Measurements from ENCODE around the gene FLAD1. TPM values are rescaled to one million over a fixed set of nuclear protein-coding genes. Genes with fewer than 3 reads are reported as not detected.
A peak's percentile ranks its signal among the peaks of the same experiment; 100 is the strongest.

FLAD1 gene
- total RNA-seq, 4 donors from 2014 or later, result 21.5 to 30.9 (median 29.5) TPM

DNA sequence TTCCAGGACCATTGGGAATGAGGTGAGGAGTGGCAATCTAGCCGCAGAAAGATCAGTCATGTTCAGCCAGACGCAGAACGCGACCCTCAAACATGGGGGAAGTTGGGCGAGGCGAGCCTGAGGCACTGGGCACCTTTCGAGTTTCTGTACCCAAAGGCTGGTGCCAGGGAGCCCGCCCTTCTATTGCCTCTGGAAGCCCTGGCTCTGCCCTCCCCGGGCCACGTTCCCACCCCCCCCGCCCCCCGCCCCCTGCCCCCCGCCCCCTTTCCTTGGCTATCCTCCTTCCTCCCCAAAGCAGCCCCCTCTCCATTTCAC, 17.2 kb downstream of the FLAD1 start:
- WGBS, 2 donors, result 0% methylated on average over 4 to 6 of the region's 13 CpGs
- Histone ChIP-seq H3K27me3 (no peaks in the 10 kb centered on the region), H3K4me1 (peaks cover 28 to 54% (median 38%) of the 10 kb centered on the region in 3 donors), H3K4me3 (peak overlapping the region; percentile 77 to 96 (median 86)), H3K36me3 (no peaks in the 10 kb centered on the region), H3K27ac (peak overlapping the region; percentile 97 to 99 (median 98)), H3K9me3 (no peaks in the 10 kb centered on the region)
- TF ChIP-seq, protein P1, sequence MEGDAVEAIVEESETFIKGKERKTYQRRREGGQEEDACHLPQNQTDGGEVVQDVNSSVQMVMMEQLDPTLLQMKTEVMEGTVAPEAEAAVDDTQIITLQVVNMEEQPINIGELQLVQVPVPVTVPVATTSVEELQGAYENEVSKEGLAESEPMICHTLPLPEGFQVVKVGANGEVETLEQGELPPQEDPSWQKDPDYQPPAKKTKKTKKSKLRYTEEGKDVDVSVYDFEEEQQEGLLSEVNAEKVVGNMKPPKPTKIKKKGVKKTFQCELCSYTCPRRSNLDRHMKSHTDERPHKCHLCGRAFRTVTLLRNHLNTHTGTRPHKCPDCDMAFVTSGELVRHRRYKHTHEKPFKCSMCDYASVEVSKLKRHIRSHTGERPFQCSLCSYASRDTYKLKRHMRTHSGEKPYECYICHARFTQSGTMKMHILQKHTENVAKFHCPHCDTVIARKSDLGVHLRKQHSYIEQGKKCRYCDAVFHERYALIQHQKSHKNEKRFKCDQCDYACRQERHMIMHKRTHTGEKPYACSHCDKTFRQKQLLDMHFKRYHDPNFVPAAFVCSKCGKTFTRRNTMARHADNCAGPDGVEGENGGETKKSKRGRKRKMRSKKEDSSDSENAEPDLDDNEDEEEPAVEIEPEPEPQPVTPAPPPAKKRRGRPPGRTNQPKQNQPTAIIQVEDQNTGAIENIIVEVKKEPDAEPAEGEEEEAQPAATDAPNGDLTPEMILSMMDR (IDR thresholded peaks at IDR 0.05), result no peak
- intact Hi-C loops (cut with DNase I), result no loop called here
- DNase-seq, result no peak

DNA sequence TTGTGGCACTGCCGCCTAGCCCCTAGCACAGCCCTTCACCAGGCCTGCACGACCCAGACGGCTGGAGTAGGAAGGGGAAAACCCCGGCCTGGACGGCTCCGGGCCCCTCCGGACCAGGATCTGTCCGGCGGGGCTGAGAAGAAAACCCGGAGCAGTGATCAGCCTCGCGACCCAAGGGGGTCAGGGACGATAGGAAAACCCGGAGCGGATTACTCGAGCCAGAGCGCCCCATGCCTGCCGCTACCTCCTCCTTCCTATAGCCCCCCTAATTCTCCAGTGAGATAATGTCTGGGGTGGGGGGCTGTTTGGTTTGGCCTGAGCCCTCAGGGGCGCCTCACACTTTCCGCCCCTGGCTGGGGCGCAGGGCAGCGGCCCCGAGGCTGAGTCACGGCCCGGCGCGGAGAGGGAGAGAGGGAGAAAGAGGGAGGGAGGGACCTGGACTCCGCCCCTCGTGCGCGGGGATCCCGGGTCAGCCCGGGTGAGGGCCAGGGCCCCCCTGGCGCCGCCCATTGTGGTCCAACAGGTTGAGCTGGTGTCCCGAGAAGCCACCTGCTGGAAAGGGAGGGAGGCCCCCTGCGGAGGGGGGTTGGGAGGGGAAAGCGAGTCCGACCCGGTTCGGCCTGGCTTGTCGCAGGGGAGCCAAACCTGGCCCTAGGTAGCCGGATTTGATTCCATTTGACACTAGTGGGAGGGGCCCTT, 17.7 kb downstream of the FLAD1 start:
- no peaks in the 10 kb centered on the region for H3K27me3 ChIP-seq
- peak in 3 of 4 donors; percentile 44 to 88 (median 77) for TF ChIP-seq POLR2A (IDR thresholded peaks at IDR 0.05)
- TF ChIP-seq, protein P1 (IDR thresholded peaks at IDR 0.05), result peak in 4 of 6 experiments; percentile 17 to 45 (median 24)
- DNase-seq, result no peak
- 0% methylated on average over 7 to 21 of the region's 43 CpGs for WGBS, 2 donors
- intact Hi-C loops (cut with DNase I), result no loop called here
- peak overlapping the region; percentile 77 to 96 (median 86) for H3K4me3 ChIP-seq
- H3K4me1 ChIP-seq, result peaks cover 33 to 54% (median 43%) of the 10 kb centered on the region in 3 donors
- H3K27ac ChIP-seq, result peak overlapping the region; percentile 97 to 99 (median 98)
- peaks cover 0 to 1% (median 0%) of the 10 kb centered on the region in 3 donors for H3K36me3 ChIP-seq
- no peaks in the 10 kb centered on the region for H3K9me3 ChIP-seq

DNA sequence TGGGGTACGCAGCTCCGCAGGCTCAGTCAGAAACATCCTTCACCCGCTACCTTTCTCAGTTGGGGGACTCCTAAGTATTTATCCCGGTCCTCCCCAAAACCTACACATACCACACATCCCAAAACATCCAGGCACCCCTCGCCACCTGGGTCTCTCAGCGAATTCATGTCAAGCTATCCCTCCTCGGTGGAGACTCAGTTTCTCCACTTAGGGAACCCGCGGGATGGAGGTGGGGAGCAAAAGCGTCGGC, 18.2 kb downstream of the FLAD1 start:
- no peak for DNase-seq
- intact Hi-C loops (cut with DNase I), result no loop called here
- Histone ChIP-seq H3K4me3 (peak overlapping the region; percentile 77 to 96 (median 86)), H3K4me1 (peaks cover 38 to 56% (median 48%) of the 10 kb centered on the region in 3 donors), H3K27ac (peak overlapping the region; percentile 97 to 99 (median 98)), H3K9me3 (no peaks in the 10 kb centered on the region), H3K27me3 (no peaks in the 10 kb centered on the region), H3K36me3 (peaks cover 0 to 6% (median 0%) of the 10 kb centered on the region in 3 donors)
- TF ChIP-seq, protein P1 (IDR thresholded peaks at IDR 0.05), result no peak
- no peak for TF ChIP-seq POLR2A (IDR thresholded peaks at IDR 0.05)
- WGBS, 2 donors, result 0% methylated on average over 4 to 6 of the region's 11 CpGs

DNA sequence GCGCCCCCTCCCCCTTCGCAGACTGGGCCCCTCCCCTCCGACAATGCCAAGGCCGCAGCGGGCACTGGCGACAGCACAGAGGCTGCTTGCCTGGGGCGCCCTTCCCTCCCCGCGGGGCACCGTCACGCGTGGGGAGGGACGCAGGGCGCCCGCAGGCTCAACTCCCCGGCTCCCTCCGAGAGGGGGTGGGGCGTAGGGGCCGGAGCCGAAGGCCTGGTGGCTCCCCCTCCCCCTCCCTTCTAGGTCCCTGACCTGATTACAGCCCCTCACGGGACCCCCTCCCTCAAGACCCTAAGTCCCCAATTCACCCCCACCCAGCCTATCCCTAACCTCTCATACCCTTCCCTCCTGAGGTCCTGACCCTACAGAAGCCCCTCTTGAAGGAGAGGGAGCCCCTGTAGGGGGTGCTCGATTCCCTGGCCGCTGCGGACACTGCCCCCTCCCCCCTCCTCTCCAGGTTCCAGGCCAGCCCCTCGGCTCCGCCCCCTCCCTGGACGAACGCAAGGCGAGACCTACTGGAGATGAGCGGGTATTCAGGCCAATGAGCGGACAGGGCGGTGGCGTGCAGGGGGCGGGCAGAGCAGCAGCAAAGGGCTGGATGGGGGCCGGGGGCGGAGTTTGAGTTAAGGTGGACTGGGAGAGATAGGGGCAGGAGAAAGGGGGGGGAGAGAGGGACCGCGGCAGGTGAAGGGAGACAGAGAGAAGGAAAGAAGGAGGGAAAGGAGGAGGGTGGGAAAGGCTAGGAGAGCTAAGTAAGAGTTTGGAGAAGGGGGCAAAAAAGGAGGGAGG, 18.7 kb downstream of the FLAD1 start:
- peak; percentile 96 for DNase-seq
- H3K9me3 ChIP-seq, result no peaks in the 10 kb centered on the region
- peaks cover 43 to 61% (median 53%) of the 10 kb centered on the region in 3 donors for H3K4me1 ChIP-seq
- H3K36me3 ChIP-seq, result peaks cover 0 to 7% (median 0%) of the 10 kb centered on the region in 3 donors
- intact Hi-C loops (cut with DNase I), result no loop called here
- peak overlapping the region; percentile 97 to 99 (median 98) for H3K27ac ChIP-seq
- peak overlapping the region; percentile 77 to 96 (median 86) for H3K4me3 ChIP-seq
- no peaks in the 10 kb centered on the region for H3K27me3 ChIP-seq
- 0 to 3% methylated on average over 4 to 6 of the region's 38 CpGs for WGBS, 2 donors
- peak in 3 of 4 donors; percentile 3 to 85 (median 48) for TF ChIP-seq POLR2A (IDR thresholded peaks at IDR 0.05)
- TF ChIP-seq, protein P1 (IDR thresholded peaks at IDR 0.05), result peak in 3 of 6 experiments; percentile 14 to 28 (median 16)
